ENCODE results near the gene TERB1. TPM values are rescaled to one million over a fixed set of nuclear protein-coding genes. Genes with fewer than 3 reads are reported as not detected.
A peak's percentile ranks its signal among the peaks of the same experiment; 100 is the strongest.

Gene TERB1
- total RNA-seq, 1 experiment from 2014 or later, result not detected

DNA sequence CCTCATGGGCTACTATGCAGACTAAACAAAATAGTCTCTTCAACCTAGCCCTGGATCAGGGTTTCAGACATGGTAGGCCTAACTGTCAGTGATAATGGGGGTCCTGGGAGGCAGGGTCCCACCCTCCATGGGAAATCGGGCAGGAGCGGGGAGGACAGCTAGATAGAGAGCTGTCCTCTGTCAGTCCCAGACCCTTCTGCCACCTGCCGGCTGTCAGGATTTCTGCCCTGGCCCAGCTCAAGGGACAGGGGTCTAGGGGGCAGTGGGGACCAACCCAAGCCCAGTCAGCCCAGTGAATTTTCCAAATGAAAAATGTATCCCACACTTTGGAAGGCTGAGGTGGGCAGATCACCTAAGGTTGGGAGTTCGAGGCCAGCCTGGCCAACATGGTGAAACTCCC lies 48.2 kb upstream of the TERB1 start:
- Mint-ChIP-seq H3K36me3 (no peaks in the 10 kb centered on the region), H3K27me3 (ENCODE audit: low read depth) (peaks cover 40% of the 10 kb centered on the region), H3K9me3 (no peaks in the 10 kb centered on the region), H3K4me3 (no peak overlapping the region), H3K27ac (no peak overlapping the region), H3K4me1 (peaks cover 13% of the 10 kb centered on the region)
- ATAC-seq (peak; percentile 68), DNase-seq (ENCODE audit: low spot score) (peak; percentile 32)
- POLR2A ChIA-PET, result no interaction called here
- TF ChIP-seq, protein P1, sequence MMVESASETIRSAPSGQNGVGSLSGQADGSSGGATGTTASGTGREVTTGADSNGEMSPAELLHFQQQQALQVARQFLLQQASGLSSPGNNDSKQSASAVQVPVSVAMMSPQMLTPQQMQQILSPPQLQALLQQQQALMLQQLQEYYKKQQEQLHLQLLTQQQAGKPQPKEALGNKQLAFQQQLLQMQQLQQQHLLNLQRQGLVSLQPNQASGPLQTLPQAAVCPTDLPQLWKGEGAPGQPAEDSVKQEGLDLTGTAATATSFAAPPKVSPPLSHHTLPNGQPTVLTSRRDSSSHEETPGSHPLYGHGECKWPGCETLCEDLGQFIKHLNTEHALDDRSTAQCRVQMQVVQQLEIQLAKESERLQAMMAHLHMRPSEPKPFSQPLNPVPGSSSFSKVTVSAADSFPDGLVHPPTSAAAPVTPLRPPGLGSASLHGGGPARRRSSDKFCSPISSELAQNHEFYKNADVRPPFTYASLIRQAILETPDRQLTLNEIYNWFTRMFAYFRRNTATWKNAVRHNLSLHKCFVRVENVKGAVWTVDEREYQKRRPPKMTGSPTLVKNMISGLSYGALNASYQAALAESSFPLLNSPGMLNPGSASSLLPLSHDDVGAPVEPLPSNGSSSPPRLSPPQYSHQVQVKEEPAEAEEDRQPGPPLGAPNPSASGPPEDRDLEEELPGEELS (CRISPR knock-in tag; IDR thresholded peaks at IDR 0.05), result no peak
- CTCF ChIA-PET, result interaction anchor here (0.5 to 4.0 kb wide), 12 partner anchors 12 to 241 kb away, joined by 3 to 70 read pairs (median 4); partner anchors contain the start of gene NAE1

DNA sequence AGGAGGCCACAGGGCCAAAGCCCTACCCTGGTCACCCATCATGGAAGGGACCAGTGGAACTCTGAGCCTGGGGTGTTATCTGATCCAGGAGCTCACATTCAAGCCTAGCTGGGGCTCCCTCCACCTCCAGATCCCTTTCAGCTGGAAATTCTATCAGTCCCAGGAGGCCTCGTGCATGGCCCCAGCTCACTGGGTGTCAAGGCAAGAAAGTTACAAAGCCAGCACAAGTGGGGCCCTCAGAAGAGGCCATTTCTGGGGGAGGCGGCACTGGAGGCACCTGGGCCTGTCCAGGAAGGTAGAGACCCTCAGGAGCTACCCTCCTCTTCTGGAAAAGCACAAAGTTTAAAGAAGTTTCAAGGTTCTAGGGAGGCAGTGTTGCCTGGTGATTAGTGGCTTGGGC lies 47.6 kb upstream of the TERB1 start:
- POLR2A ChIA-PET, result no interaction called here
- no peak for DNase-seq (ENCODE audit: low spot score)

More for the DNA sequence above, 47.6 kb upstream of the TERB1 start:
- H3K9me3 Mint-ChIP-seq, result no peaks in the 10 kb centered on the region
- peaks cover 13% of the 10 kb centered on the region for H3K4me1 Mint-ChIP-seq
- CTCF ChIA-PET, result interaction anchor here (0.5 to 4.0 kb wide), 12 partner anchors 13 to 241 kb away, joined by 3 to 70 read pairs (median 6); partner anchors contain the start of gene NAE1
- no peak for TF ChIP-seq PRRX2 (CRISPR knock-in tag; IDR thresholded peaks at IDR 0.05)
- no peak for TF ChIP-seq CBFB (CRISPR knock-in tag; IDR thresholded peaks at IDR 0.05; ENCODE audit: low read depth)
- no peak for TF ChIP-seq NR1H2 (CRISPR knock-in tag; IDR thresholded peaks at IDR 0.05)
- TF ChIP-seq, protein P2, sequence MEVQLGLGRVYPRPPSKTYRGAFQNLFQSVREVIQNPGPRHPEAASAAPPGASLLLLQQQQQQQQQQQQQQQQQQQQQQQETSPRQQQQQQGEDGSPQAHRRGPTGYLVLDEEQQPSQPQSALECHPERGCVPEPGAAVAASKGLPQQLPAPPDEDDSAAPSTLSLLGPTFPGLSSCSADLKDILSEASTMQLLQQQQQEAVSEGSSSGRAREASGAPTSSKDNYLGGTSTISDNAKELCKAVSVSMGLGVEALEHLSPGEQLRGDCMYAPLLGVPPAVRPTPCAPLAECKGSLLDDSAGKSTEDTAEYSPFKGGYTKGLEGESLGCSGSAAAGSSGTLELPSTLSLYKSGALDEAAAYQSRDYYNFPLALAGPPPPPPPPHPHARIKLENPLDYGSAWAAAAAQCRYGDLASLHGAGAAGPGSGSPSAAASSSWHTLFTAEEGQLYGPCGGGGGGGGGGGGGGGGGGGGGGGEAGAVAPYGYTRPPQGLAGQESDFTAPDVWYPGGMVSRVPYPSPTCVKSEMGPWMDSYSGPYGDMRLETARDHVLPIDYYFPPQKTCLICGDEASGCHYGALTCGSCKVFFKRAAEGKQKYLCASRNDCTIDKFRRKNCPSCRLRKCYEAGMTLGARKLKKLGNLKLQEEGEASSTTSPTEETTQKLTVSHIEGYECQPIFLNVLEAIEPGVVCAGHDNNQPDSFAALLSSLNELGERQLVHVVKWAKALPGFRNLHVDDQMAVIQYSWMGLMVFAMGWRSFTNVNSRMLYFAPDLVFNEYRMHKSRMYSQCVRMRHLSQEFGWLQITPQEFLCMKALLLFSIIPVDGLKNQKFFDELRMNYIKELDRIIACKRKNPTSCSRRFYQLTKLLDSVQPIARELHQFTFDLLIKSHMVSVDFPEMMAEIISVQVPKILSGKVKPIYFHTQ (CRISPR knock-in tag; IDR thresholded peaks at IDR 0.05), result no peak
- TF ChIP-seq NFE2L1 (CRISPR knock-in tag; IDR thresholded peaks at IDR 0.05), result no peak
- TF ChIP-seq, protein P3, sequence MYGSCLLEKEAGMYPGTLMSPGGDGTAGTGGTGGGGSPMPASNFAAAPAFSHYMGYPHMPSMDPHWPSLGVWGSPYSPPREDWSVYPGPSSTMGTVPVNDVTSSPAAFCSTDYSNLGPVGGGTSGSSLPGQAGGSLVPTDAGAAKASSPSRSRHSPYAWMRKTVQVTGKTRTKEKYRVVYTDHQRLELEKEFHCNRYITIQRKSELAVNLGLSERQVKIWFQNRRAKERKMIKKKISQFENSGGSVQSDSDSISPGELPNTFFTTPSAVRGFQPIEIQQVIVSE (CRISPR knock-in tag; IDR thresholded peaks at IDR 0.05; ENCODE audit: borderline replicate concordance), result no peak
- TF ChIP-seq TEAD1 (CRISPR knock-in tag; IDR thresholded peaks at IDR 0.05), result no peak
- TF ChIP-seq RELA (CRISPR knock-in tag; IDR thresholded peaks at IDR 0.05; ENCODE audit: borderline replicate concordance), result no peak
- no peak for TF ChIP-seq FOXJ3 (CRISPR knock-in tag; IDR thresholded peaks at IDR 0.05; ENCODE audit: borderline replicate concordance)
- TF ChIP-seq, protein P4, sequence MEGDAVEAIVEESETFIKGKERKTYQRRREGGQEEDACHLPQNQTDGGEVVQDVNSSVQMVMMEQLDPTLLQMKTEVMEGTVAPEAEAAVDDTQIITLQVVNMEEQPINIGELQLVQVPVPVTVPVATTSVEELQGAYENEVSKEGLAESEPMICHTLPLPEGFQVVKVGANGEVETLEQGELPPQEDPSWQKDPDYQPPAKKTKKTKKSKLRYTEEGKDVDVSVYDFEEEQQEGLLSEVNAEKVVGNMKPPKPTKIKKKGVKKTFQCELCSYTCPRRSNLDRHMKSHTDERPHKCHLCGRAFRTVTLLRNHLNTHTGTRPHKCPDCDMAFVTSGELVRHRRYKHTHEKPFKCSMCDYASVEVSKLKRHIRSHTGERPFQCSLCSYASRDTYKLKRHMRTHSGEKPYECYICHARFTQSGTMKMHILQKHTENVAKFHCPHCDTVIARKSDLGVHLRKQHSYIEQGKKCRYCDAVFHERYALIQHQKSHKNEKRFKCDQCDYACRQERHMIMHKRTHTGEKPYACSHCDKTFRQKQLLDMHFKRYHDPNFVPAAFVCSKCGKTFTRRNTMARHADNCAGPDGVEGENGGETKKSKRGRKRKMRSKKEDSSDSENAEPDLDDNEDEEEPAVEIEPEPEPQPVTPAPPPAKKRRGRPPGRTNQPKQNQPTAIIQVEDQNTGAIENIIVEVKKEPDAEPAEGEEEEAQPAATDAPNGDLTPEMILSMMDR (IDR thresholded peaks at IDR 0.05), result no peak
- TF ChIP-seq, protein P5, sequence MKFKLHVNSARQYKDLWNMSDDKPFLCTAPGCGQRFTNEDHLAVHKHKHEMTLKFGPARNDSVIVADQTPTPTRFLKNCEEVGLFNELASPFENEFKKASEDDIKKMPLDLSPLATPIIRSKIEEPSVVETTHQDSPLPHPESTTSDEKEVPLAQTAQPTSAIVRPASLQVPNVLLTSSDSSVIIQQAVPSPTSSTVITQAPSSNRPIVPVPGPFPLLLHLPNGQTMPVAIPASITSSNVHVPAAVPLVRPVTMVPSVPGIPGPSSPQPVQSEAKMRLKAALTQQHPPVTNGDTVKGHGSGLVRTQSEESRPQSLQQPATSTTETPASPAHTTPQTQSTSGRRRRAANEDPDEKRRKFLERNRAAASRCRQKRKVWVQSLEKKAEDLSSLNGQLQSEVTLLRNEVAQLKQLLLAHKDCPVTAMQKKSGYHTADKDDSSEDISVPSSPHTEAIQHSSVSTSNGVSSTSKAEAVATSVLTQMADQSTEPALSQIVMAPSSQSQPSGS (CRISPR knock-in tag; IDR thresholded peaks at IDR 0.05; ENCODE audit: borderline replicate concordance, low read depth), result no peak
- TF ChIP-seq, protein P6, sequence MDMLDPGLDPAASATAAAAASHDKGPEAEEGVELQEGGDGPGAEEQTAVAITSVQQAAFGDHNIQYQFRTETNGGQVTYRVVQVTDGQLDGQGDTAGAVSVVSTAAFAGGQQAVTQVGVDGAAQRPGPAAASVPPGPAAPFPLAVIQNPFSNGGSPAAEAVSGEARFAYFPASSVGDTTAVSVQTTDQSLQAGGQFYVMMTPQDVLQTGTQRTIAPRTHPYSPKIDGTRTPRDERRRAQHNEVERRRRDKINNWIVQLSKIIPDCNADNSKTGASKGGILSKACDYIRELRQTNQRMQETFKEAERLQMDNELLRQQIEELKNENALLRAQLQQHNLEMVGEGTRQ (CRISPR knock-in tag; IDR thresholded peaks at IDR 0.05), result no peak
- TF ChIP-seq TEAD4 (CRISPR knock-in tag; IDR thresholded peaks at IDR 0.05), result no peak
- TF ChIP-seq, protein P7, sequence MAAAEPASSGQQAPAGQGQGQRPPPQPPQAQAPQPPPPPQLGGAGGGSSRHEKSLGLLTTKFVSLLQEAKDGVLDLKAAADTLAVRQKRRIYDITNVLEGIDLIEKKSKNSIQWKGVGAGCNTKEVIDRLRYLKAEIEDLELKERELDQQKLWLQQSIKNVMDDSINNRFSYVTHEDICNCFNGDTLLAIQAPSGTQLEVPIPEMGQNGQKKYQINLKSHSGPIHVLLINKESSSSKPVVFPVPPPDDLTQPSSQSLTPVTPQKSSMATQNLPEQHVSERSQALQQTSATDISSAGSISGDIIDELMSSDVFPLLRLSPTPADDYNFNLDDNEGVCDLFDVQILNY (CRISPR knock-in tag; IDR thresholded peaks at IDR 0.05), result no peak
- TF ChIP-seq, protein P8, sequence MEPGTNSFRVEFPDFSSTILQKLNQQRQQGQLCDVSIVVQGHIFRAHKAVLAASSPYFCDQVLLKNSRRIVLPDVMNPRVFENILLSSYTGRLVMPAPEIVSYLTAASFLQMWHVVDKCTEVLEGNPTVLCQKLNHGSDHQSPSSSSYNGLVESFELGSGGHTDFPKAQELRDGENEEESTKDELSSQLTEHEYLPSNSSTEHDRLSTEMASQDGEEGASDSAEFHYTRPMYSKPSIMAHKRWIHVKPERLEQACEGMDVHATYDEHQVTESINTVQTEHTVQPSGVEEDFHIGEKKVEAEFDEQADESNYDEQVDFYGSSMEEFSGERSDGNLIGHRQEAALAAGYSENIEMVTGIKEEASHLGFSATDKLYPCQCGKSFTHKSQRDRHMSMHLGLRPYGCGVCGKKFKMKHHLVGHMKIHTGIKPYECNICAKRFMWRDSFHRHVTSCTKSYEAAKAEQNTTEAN (CRISPR knock-in tag; IDR thresholded peaks at IDR 0.05), result no peak
- TF ChIP-seq, protein P9, sequence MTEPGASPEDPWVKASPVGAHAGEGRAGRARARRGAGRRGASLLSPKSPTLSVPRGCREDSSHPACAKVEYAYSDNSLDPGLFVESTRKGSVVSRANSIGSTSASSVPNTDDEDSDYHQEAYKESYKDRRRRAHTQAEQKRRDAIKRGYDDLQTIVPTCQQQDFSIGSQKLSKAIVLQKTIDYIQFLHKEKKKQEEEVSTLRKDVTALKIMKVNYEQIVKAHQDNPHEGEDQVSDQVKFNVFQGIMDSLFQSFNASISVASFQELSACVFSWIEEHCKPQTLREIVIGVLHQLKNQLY (CRISPR knock-in tag; IDR thresholded peaks at IDR 0.05), result no peak
- TF ChIP-seq, protein P10, sequence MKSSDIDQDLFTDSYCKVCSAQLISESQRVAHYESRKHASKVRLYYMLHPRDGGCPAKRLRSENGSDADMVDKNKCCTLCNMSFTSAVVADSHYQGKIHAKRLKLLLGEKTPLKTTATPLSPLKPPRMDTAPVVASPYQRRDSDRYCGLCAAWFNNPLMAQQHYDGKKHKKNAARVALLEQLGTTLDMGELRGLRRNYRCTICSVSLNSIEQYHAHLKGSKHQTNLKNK (CRISPR knock-in tag; IDR thresholded peaks at IDR 0.05), result no peak
- no peak for TF ChIP-seq ZNF232 (CRISPR knock-in tag; IDR thresholded peaks at IDR 0.05)
- TF ChIP-seq, protein P11, sequence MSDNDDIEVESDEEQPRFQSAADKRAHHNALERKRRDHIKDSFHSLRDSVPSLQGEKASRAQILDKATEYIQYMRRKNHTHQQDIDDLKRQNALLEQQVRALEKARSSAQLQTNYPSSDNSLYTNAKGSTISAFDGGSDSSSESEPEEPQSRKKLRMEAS (CRISPR knock-in tag; IDR thresholded peaks at IDR 0.05), result no peak
- no peak overlapping the region for H3K27ac Mint-ChIP-seq
- no peak overlapping the region for H3K4me3 Mint-ChIP-seq
- H3K36me3 Mint-ChIP-seq, result no peaks in the 10 kb centered on the region
- ATAC-seq, result no peak
- peaks cover 44% of the 10 kb centered on the region for H3K27me3 Mint-ChIP-seq (ENCODE audit: low read depth)

All from WTC11 (cell line).